Heart right ventricle (tissue), 16 donors: ENCODE measurements around the gene DENND1A. TPM values are rescaled to one million over a fixed set of nuclear protein-coding genes. Genes with fewer than 3 reads are reported as not detected.

Source experiments
- ATAC-seq, 8 donors: fragments of 200-7000 bp; cut with Tn5 transposase; one replicate each; pipeline ENCODE4 v1.9.1; 2020; ENCODE audit warnings: mild to moderate bottlenecking in 8 of 8, moderate library complexity in 8 of 8, moderate number of reproducible peaks in 1 of 8
- DNase-seq, 2 donors: peaks; one replicate each; pipeline ENCODE4 v3.0.0-alpha.2; 2020
- H3K27ac ChIP-seq, 10 donors: fragments of 200-600 bp; sonication (generic) in 2 of 10; one replicate each; pipeline versions ENCODE4 v1.5.0 to v1.8.0; 2020 to 2022; ENCODE audit warnings: mild to moderate bottlenecking in 3 of 10
- H3K27me3 ChIP-seq, 7 donors: fragments of 200-600 bp; one replicate each; pipeline ENCODE4 v1.8.0; 2021 to 2022; ENCODE audit warnings: mild to moderate bottlenecking in 2 of 7
- H3K36me3 ChIP-seq, 9 donors: fragments of 200-600 bp; sonication (generic) in 1 of 9; one replicate each; pipeline versions ENCODE4 v1.5.0 to v1.8.0; 2020 to 2022; ENCODE audit warnings: mild to moderate bottlenecking in 2 of 9
- H3K4me1 ChIP-seq, 9 donors: fragments of 200-600 bp; sonication (generic) in 1 of 9; one replicate each; pipeline versions ENCODE4 v1.5.0 to v1.8.0; 2020 to 2022; ENCODE audit warnings: mild to moderate bottlenecking in 4 of 9
- H3K4me3 ChIP-seq, 10 donors: fragments of 200-600 bp; sonication (generic) in 2 of 10; one replicate each; pipeline versions ENCODE4 v1.5.0 to v1.8.0; 2020 to 2022; ENCODE audit warnings: mild to moderate bottlenecking in 7 of 10, moderate library complexity in 2 of 10
- H3K9me3 ChIP-seq, 11 donors: fragments of 200-600 bp in 10 of 11; sonication (generic) in 2 of 11; one replicate each; pipeline versions ENCODE4 v1.5.0 to v1.8.0; 2013 to 2022; ENCODE audit warnings: mild to moderate bottlenecking in 2 of 11, control low read depth in 1 of 11, moderate library complexity in 1 of 11
- WGBS, 2 donors: extraction: QIAGEN DNeasy Blood & Tissue Kit; methylation state at CpG; one replicate each; pipeline ENCODE4 v1.1.7; 2013; ENCODE audit warnings: inconsistent platforms in 1 of 2; 5-methylcytosine and 5-hydroxymethylcytosine counted together
- intact Hi-C, 10 donors: fragments of 100-400 bp; cut with DNase I; formaldehyde crosslinking; loops; one replicate each; pipeline versions ENCODE4 v1.11.1 to v1.14.2; 2022
- polyA plus RNA-seq, 2 donors: library from polyadenylated mRNA; stranded (reverse); fragments of 200-250 nt; gene quantifications; one replicate each; pipeline ENCODE4 v1.2.3, GENCODE V29; 2013
- total RNA-seq, 10 donors: library from RNA; stranded (reverse); fragmentation: NEBNext Ultra II Directional in 3 of 10; extraction: Animal tissue kit (Norgen Biotek cat#: 25700) in 3 of 10; gene quantifications; one replicate each; pipeline versions ENCODE4 v1.2.1 to v1.2.4, GENCODE V29; 2021 to 2023
- TF ChIP-seq, protein P1 (sequence below), 9 donors: fragments of 200-600 bp; sonication (generic) in 2 of 9; IDR thresholded peaks; one replicate each; pipeline versions ENCODE4 v1.5.0 to v1.8.0; 2021 to 2022; ENCODE audit warnings: antibody characterized with exemption in 9 of 9, mild to moderate bottlenecking in 5 of 9, moderate library complexity in 1 of 9
- donor health status: Arrhythmogenic right ventricular cardiomyopathy.
- donor health status: ischemic (EF 13 %, LVEDD 7.1; RV severe dilation, severe dysfunction).
- donor health status: healthy with polysubstance abuse.
- donor health status: DM: no; HTN: yes; CAD: no.
- donor health status: DM: no; HTN: no; CAD: no.
- donor health status: ischemic (EF 25% LVEDD 6.9; RV normal size, moderate dysfunction).
- donor health status: ischemic (EF 25% LVEDD 5.7; RV mildly dilated, moderate dysfunction).
- donor health status: healthy.
- donor health status: DM: yes; HTN: yes; CAD: no.
- donor health status: Ischemic cardiomyopathy.
- donor health status: ischemic (EF 35%, LVEDD 5.7; RV mildly dilated, moderate dysfunction).
- donor health status: nonischemic (EF 11% LVEDD 7.7; RV severe dilation, severe dysfunction).
- donor health status: DM: yes; HTN: yes; CAD: no.
- donor health status: PGD.
- donor health status: ischemic (EF 29% LVEDD 5.4; RV normal size, mild dysfunction).
- donor health status: nonischemic (EF 23%, LVEDD 6.1; RV moderate dilation, normal function).

DENND1A gene
- total and polyA plus RNA-seq, 12 donors, result 7.3 to 19.6 (median 12.2) TPM

- TF ChIP-seq, protein P1, sequence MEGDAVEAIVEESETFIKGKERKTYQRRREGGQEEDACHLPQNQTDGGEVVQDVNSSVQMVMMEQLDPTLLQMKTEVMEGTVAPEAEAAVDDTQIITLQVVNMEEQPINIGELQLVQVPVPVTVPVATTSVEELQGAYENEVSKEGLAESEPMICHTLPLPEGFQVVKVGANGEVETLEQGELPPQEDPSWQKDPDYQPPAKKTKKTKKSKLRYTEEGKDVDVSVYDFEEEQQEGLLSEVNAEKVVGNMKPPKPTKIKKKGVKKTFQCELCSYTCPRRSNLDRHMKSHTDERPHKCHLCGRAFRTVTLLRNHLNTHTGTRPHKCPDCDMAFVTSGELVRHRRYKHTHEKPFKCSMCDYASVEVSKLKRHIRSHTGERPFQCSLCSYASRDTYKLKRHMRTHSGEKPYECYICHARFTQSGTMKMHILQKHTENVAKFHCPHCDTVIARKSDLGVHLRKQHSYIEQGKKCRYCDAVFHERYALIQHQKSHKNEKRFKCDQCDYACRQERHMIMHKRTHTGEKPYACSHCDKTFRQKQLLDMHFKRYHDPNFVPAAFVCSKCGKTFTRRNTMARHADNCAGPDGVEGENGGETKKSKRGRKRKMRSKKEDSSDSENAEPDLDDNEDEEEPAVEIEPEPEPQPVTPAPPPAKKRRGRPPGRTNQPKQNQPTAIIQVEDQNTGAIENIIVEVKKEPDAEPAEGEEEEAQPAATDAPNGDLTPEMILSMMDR (IDR thresholded peaks at IDR 0.05), result no peak
- Histone ChIP-seq H3K27me3 (no peaks in the 10 kb centered on the region), H3K4me3 (no peak overlapping the region), H3K9me3 (no peaks in the 10 kb centered on the region), H3K4me1 (peaks cover 0 to 6% (median 0%) of the 10 kb centered on the region in 9 donors), H3K27ac (no peak overlapping the region), H3K36me3 (no peaks in the 10 kb centered on the region)
- ATAC-seq (no peak), DNase-seq (no peak)
- intact Hi-C loops, result no loop called here
- WGBS, 2 donors, result 93 to 97% methylated on average over 3 of the region's 3 CpGs
Observed at GRCh38 chr9:123812984-123813383, 116.9 kb downstream of the DENND1A start.

- Histone ChIP-seq H3K36me3 (no peaks in the 10 kb centered on the region), H3K4me3 (no peak overlapping the region), H3K27me3 (no peaks in the 10 kb centered on the region), H3K27ac (no peak overlapping the region), H3K4me1 (peaks cover 0 to 3% (median 0%) of the 10 kb centered on the region in 9 donors), H3K9me3 (no peaks in the 10 kb centered on the region)
- DNase-seq (no peak), ATAC-seq (no peak)
- intact Hi-C loops, result loop anchor here in 1 of 10 donors (10.0 kb wide), 1 partner anchor 62 kb away; no protein-coding TSS in a partner anchor
- TF ChIP-seq, protein P1 (IDR thresholded peaks at IDR 0.05), result no peak
- WGBS, 2 donors, result 80 to 88% methylated on average over 4 of the region's 4 CpGs
Observed at GRCh38 chr9:123807251-123807650, 122.7 kb downstream of the DENND1A start.

- no peaks in the 10 kb centered on the region for H3K27me3 ChIP-seq
- ATAC-seq, result no peak
- TF ChIP-seq, protein P1 (IDR thresholded peaks at IDR 0.05), result no peak
- no peaks in the 10 kb centered on the region for H3K9me3 ChIP-seq
- H3K4me1 ChIP-seq, result peaks cover 0 to 3% (median 0%) of the 10 kb centered on the region in 9 donors
- H3K27ac ChIP-seq, result no peak overlapping the region
- intact Hi-C loops, result loop anchor here in 1 of 10 donors (10.0 kb wide), 1 partner anchor 62 kb away; no protein-coding TSS in a partner anchor
- H3K36me3 ChIP-seq, result no peaks in the 10 kb centered on the region
- no peak for DNase-seq
- no peak overlapping the region for H3K4me3 ChIP-seq
Observed at GRCh38 chr9:123806829-123807228, 123.1 kb downstream of the DENND1A start.

DNA sequence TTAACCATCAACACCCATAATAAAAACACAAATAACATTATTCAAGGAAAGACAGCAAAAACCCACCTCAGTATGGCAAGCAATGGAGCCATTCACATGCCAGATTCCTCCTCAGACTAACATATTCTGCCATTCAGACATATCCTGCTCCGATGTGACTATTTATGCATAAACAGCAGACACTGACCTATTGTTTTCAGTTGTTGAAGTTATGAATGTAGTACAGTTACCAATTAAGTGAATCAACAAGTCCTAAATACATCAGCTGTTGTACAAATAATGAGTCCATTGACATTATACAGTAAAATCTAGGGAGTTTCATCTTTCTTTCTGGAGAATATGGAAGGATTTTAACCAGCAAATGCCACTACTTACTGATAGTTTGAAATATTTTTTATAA lies 131.7 kb downstream of the DENND1A start:
- intact Hi-C loops, result no loop called here
- no peak for ATAC-seq
- WGBS, 2 donors, result 85 to 98% methylated on average over 1 of the region's 1 CpG

More for the DNA sequence above, 131.7 kb downstream of the DENND1A start:
- Histone ChIP-seq H3K9me3 (no peaks in the 10 kb centered on the region), H3K36me3 (no peaks in the 10 kb centered on the region), H3K27me3 (no peaks in the 10 kb centered on the region), H3K27ac (no peak overlapping the region), H3K4me1 (peaks cover 0 to 12% (median 7%) of the 10 kb centered on the region in 9 donors), H3K4me3 (no peak overlapping the region)
- TF ChIP-seq, protein P1 (IDR thresholded peaks at IDR 0.05), result no peak
- DNase-seq, result no peak
